ENCODE measurements around the gene PVALB. TPM values are rescaled to one million over a fixed set of nuclear protein-coding genes. Genes with fewer than 3 reads are reported as not detected.

The PVALB gene
- total and polyA plus RNA-seq, 4 donors = 0.73 to 3.0 (median 2.4) TPM; not detected in 1

DNA sequence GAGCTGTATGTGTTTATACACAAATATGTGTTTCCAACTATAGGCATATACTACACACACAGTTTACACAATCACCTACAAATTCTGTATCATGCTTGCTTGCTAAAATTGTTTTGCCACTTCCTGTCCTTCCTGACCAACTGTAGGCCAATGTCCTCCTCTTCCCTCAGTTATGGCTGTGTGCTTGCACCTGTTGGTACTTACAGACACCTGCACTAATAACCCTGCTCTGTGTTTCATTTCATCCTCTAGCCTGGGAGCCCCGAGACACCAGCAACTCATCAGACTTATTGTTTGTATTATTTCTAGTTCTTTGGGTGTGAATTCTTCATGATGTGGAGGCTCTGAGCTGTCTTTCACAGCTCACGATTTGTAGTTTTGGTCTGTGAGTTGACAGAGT lies 42.1 kb upstream of the PVALB start:
- no peak overlapping the region for H3K9ac ChIP-seq (ENCODE audit: insufficient read depth in 1 of 2, low read length in 2 of 2)
- 75 to 84% methylated on average over 2 of the region's 2 CpGs for WGBS, 2 donors
- DNase-seq = no peak
- no peaks in the 10 kb centered on the region for H3K36me3 ChIP-seq (ENCODE audit: control insufficient read depth in 4 of 4, insufficient read depth in 4 of 4, low read length in 4 of 4)
- no peaks in the 10 kb centered on the region for H3K9me3 ChIP-seq (ENCODE audit: control insufficient read depth in 4 of 4, insufficient read depth in 3 of 4, low read length in 3 of 4)
- ATAC-seq (ENCODE audit: insufficient read depth, low FRiP score) = no peak
- H3K27me3 ChIP-seq (ENCODE audit: control insufficient read depth in 3 of 3, insufficient read depth in 3 of 3, low read length in 2 of 3) = peaks cover 0 to 13% (median 0%) of the 10 kb centered on the region in 3 donors
- H3K27ac ChIP-seq (ENCODE audit: low read depth in 1 of 2, low read length in 1 of 2) = no peak overlapping the region
- peaks cover 0 to 4% (median 0%) of the 10 kb centered on the region in 5 donors for H3K4me1 ChIP-seq (ENCODE audit: control insufficient read depth in 5 of 5, insufficient read depth in 5 of 5, low read length in 5 of 5)
- TF ChIP-seq, protein P1, sequence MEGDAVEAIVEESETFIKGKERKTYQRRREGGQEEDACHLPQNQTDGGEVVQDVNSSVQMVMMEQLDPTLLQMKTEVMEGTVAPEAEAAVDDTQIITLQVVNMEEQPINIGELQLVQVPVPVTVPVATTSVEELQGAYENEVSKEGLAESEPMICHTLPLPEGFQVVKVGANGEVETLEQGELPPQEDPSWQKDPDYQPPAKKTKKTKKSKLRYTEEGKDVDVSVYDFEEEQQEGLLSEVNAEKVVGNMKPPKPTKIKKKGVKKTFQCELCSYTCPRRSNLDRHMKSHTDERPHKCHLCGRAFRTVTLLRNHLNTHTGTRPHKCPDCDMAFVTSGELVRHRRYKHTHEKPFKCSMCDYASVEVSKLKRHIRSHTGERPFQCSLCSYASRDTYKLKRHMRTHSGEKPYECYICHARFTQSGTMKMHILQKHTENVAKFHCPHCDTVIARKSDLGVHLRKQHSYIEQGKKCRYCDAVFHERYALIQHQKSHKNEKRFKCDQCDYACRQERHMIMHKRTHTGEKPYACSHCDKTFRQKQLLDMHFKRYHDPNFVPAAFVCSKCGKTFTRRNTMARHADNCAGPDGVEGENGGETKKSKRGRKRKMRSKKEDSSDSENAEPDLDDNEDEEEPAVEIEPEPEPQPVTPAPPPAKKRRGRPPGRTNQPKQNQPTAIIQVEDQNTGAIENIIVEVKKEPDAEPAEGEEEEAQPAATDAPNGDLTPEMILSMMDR (IDR thresholded peaks at IDR 0.05; ENCODE audit: control extremely low read depth, extremely low read depth) = no peak
- no peak overlapping the region for H3K4me3 ChIP-seq

DNA sequence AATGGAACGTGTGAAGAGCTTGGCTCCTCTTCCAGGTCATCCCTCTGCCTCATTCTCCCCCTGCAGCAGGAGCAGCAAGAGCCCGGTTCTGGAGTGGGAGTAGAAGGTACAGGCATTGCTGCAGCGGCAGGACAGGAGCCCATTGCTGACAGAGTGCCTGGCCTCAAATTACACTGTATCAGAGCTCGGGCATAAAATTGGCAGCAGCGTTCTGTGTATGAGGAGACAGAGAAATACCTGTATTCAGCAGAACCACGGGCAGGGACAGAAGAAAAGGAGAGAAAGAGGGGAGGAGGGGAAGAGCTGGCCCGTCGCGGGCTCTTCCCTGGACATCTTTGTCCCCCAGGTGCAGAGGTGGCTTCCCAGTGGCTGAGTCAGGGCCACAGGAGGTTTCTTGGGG lies 41.3 kb upstream of the PVALB start:
- TF ChIP-seq, protein P1 (IDR thresholded peaks at IDR 0.05; ENCODE audit: control extremely low read depth, extremely low read depth) = no peak
- no peak for ATAC-seq (ENCODE audit: insufficient read depth, low FRiP score)
- H3K27ac ChIP-seq (ENCODE audit: low read depth in 1 of 2, low read length in 1 of 2) = no peak overlapping the region

DNA sequence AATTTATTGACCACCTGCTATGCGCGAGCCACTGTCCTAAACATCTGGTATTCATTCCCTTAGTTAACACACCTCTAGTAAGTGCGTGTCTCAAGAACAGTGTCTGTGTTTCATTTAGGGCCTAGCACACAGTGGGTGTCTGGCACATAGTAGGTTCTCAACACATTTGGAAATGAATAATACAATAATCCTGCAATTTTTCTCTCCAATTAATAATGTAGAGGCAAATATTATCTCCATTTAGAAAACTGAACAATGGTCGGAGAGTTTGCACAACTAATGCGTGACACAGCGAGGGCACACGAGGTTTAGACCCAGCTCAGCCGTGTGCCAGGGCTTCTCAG lies 39.9 kb upstream of the PVALB start:
- TF ChIP-seq, protein P1 (IDR thresholded peaks at IDR 0.05; ENCODE audit: control extremely low read depth, extremely low read depth) = no peak
- ATAC-seq (ENCODE audit: insufficient read depth, low FRiP score) (no peak), DNase-seq (no peak)
- WGBS, 2 donors = 67 to 76% methylated on average over 8 of the region's 8 CpGs
- H3K27me3 ChIP-seq (ENCODE audit: control insufficient read depth in 3 of 3, insufficient read depth in 3 of 3, low read length in 2 of 3) = peaks cover 0 to 10% (median 0%) of the 10 kb centered on the region in 3 donors
- H3K4me1 ChIP-seq (ENCODE audit: control insufficient read depth in 5 of 5, insufficient read depth in 5 of 5, low read length in 5 of 5) = peaks cover 0 to 4% (median 0%) of the 10 kb centered on the region in 5 donors
- no peak overlapping the region for H3K27ac ChIP-seq (ENCODE audit: low read depth in 1 of 2, low read length in 1 of 2)
- no peaks in the 10 kb centered on the region for H3K9me3 ChIP-seq (ENCODE audit: control insufficient read depth in 4 of 4, insufficient read depth in 3 of 4, low read length in 3 of 4)
- H3K36me3 ChIP-seq (ENCODE audit: control insufficient read depth in 4 of 4, insufficient read depth in 4 of 4, low read length in 4 of 4) = no peaks in the 10 kb centered on the region
- no peak overlapping the region for H3K9ac ChIP-seq (ENCODE audit: insufficient read depth in 1 of 2, low read length in 2 of 2)
- H3K4me3 ChIP-seq = no peak overlapping the region

More for the DNA sequence above, 41.3 kb upstream of the PVALB start:
- peaks cover 0 to 4% (median 0%) of the 10 kb centered on the region in 5 donors for H3K4me1 ChIP-seq (ENCODE audit: control insufficient read depth in 5 of 5, insufficient read depth in 5 of 5, low read length in 5 of 5)
- H3K9ac ChIP-seq (ENCODE audit: insufficient read depth in 1 of 2, low read length in 2 of 2) = no peak overlapping the region
- no peaks in the 10 kb centered on the region for H3K36me3 ChIP-seq (ENCODE audit: control insufficient read depth in 4 of 4, insufficient read depth in 4 of 4, low read length in 4 of 4)
- WGBS, 2 donors = 72 to 76% methylated on average over 9 of the region's 9 CpGs
- no peak for DNase-seq
- no peak overlapping the region for H3K4me3 ChIP-seq
- H3K27me3 ChIP-seq (ENCODE audit: control insufficient read depth in 3 of 3, insufficient read depth in 3 of 3, low read length in 2 of 3) = peaks cover 0 to 11% (median 0%) of the 10 kb centered on the region in 3 donors
- no peaks in the 10 kb centered on the region for H3K9me3 ChIP-seq (ENCODE audit: control insufficient read depth in 4 of 4, insufficient read depth in 3 of 4, low read length in 3 of 4)
